Erythroblast (primary cell): ENCODE data around the gene SMDT1.

Experiments used
- GATA1 ChIP-seq: IDR thresholded peaks from 2 replicates; pipeline ENCODE4 v1.6.1; 2011; ENCODE audit warnings: low read depth, mild to moderate bottlenecking, control low read depth, low read length, moderate library complexity
- POLR2A ChIP-seq: IDR thresholded peaks from 2 replicates; pipeline ENCODE4 v1.6.1; 2011; ENCODE audit warnings: mild to moderate bottlenecking, low read length

DNA sequence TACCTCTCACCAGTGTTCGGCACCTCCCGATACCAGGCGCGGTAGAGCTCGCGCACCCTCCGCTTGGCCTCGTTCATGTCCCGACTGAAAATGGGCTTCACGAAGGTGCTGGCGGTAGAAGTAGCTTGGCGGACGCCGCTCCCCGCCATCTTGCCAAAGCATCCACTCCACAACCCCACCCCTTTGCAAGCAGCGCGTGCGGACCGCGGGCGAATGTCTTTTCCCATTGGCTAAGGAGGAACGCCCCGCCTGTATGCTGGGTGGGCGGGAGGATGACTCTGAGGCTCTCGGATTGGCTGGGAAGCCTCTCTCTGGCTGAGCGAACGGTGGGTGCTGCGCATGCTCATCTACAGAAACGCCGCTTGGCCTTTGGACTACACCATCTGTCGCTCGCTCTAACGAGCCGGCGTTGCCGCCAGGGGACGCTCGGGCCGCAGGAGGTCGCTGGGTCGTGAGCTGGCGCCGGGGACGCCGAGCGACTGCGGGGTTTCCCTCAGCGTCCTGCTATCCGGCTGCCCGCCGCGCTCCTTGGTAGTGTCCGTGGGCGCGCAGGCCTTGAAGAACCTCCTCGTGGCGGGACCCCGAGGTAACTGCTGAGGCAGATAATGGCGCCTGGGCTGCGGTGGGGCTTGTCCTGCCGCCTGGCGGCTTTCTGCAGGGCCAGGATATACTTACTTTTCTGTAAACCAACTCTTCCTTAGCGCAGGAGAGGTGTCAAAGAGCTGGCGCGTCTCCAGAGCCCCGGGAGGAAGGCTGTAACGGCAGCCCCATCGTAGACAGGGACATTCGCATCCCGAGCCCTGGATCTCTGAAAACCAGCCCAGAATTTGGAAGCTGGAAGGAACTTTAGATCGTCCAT is 11.3 kb downstream of the SMDT1 start, which contains the start of gene NDUFA6:
- TF ChIP-seq POLR2A (peak; percentile 98), GATA1 (no peak)
